Vagina (tissue), 2 donors: ENCODE measurements around the gene KDM2A. TPM values are rescaled to one million over a fixed set of nuclear protein-coding genes. Genes with fewer than 3 reads are reported as not detected.

Experiments used
- DNase-seq, 2 donors: peaks; one replicate each; pipeline ENCODE4 v3.0.0-alpha.2; 2017; ENCODE audit errors: extremely low spot score in 2 of 2
- H3K27ac ChIP-seq: fragments of 200-600 bp; sonication (generic); one replicate; pipeline ENCODE4 v1.5.1; 2019
- H3K27me3 ChIP-seq: fragments of 200-600 bp; sonication (generic); one replicate; pipeline ENCODE4 v1.5.1; 2019
- H3K36me3 ChIP-seq, 2 donors: fragments of 200-600 bp; sonication (generic); one replicate each; pipeline ENCODE4 v1.5.1; 2017 to 2019
- H3K4me1 ChIP-seq: fragments of 200-600 bp; sonication (generic); one replicate; pipeline ENCODE4 v1.5.1; 2019
- H3K4me3 ChIP-seq, 2 donors: fragments of 200-600 bp; sonication (generic); 1 replicate in 1 of 2; 2 replicates in 1 of 2; pipeline ENCODE4 v1.5.1; 2016 to 2019
- H3K9me3 ChIP-seq: fragments of 200-600 bp; sonication (generic); one replicate; pipeline ENCODE4 v1.5.1; 2019
- POLR2A ChIP-seq, 2 donors: fragments of 450-650 bp; IDR thresholded peaks; one replicate each; pipeline ENCODE4 v1.6.1; 2017; ENCODE audit warnings: antibody characterized with exemption in 2 of 2, mild to moderate bottlenecking in 2 of 2, moderate library complexity in 2 of 2
- POLR2AphosphoS5 ChIP-seq, 2 donors: sonication (generic); formaldehyde crosslinking; IDR thresholded peaks; one replicate each; pipeline ENCODE4 v1.9.0; 2017; ENCODE audit warnings: antibody characterized with exemption in 2 of 2, mild to moderate bottlenecking in 2 of 2, low read depth in 1 of 2; ENCODE audit not compliant: insufficient read depth in 1 of 2
- intact Hi-C: fragments of 100-400 bp; cut with DNase I; formaldehyde crosslinking; loops from one replicate; pipeline ENCODE4 v1.15.1; 2023
- total RNA-seq: library from RNA; depleted of rRNA; stranded (reverse); fragments of >200 nt; gene quantifications from one replicate; pipeline ENCODE4 v1.2.3, GENCODE V29; 2016
- TF ChIP-seq, protein P1 (sequence below), 3 experiments: fragments of 450-650 bp in 2 of 3; fragments of 200-600 bp in 1 of 3; sonication (generic) in 1 of 3; IDR thresholded peaks; one replicate each; pipeline ENCODE4 v1.5.1; 2017 to 2019; ENCODE audit warnings: antibody characterized with exemption in 3 of 3, mild to moderate bottlenecking in 2 of 3, moderate library complexity in 2 of 3

The KDM2A gene
- total RNA-seq, 1 donor from 2014 or later: 51.8 TPM

DNA sequence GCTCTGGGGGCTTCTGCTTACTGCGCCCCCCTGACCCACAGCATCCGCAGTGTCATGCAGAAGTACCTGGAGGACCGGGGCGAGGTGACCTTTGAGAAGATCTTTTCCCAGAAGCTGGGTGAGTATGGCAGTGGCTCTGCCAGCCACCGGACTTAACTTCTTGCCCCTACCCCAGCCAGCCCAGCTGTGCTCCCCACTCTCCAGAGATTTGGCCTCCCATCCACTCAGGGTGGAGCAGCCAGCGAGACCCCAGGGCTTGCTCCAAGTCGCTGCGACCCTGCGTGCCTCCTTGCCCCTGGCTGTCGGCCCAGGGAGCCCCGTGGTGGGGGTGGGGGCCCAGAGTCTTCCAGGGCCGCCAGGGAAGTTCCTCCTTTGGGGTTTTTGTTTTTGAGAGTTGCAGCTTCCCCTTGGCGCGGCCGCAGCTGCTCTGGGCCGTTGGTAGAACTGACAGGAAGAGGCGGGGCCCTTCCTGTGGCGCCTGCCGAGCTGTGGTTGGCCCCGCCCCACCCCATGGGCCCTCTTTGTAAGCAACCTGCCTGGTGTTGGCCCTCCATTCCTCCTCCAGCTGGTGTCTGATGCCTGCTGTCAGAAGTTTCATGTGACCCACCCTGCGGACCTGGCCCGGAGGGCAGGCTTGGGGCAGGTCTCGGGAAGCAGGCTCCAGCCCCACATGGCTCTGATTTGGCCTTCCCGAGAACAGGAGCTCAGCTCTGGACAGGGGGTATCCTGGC, 158.3 kb downstream of the KDM2A start:
- Histone ChIP-seq H3K27me3 (no peaks in the 10 kb centered on the region), H3K27ac (peak overlapping the region; percentile 92), H3K9me3 (no peaks in the 10 kb centered on the region), H3K36me3 (peaks cover 0 to 38% of the 10 kb centered on the region in 2 donors), H3K4me3 (peak overlapping the region; percentile 34 to 39), H3K4me1 (peaks cover 76% of the 10 kb centered on the region)
- intact Hi-C loops: no loop called here
- no peak for DNase-seq
- peak; percentile 75 to 79 for TF ChIP-seq POLR2AphosphoS5 (IDR thresholded peaks at IDR 0.05; ENCODE audit: insufficient read depth in 1 of 2, low read depth in 1 of 2)
- TF ChIP-seq POLR2A (IDR thresholded peaks at IDR 0.05): no peak
- TF ChIP-seq, protein P1, sequence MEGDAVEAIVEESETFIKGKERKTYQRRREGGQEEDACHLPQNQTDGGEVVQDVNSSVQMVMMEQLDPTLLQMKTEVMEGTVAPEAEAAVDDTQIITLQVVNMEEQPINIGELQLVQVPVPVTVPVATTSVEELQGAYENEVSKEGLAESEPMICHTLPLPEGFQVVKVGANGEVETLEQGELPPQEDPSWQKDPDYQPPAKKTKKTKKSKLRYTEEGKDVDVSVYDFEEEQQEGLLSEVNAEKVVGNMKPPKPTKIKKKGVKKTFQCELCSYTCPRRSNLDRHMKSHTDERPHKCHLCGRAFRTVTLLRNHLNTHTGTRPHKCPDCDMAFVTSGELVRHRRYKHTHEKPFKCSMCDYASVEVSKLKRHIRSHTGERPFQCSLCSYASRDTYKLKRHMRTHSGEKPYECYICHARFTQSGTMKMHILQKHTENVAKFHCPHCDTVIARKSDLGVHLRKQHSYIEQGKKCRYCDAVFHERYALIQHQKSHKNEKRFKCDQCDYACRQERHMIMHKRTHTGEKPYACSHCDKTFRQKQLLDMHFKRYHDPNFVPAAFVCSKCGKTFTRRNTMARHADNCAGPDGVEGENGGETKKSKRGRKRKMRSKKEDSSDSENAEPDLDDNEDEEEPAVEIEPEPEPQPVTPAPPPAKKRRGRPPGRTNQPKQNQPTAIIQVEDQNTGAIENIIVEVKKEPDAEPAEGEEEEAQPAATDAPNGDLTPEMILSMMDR (IDR thresholded peaks at IDR 0.05): no peak

DNA sequence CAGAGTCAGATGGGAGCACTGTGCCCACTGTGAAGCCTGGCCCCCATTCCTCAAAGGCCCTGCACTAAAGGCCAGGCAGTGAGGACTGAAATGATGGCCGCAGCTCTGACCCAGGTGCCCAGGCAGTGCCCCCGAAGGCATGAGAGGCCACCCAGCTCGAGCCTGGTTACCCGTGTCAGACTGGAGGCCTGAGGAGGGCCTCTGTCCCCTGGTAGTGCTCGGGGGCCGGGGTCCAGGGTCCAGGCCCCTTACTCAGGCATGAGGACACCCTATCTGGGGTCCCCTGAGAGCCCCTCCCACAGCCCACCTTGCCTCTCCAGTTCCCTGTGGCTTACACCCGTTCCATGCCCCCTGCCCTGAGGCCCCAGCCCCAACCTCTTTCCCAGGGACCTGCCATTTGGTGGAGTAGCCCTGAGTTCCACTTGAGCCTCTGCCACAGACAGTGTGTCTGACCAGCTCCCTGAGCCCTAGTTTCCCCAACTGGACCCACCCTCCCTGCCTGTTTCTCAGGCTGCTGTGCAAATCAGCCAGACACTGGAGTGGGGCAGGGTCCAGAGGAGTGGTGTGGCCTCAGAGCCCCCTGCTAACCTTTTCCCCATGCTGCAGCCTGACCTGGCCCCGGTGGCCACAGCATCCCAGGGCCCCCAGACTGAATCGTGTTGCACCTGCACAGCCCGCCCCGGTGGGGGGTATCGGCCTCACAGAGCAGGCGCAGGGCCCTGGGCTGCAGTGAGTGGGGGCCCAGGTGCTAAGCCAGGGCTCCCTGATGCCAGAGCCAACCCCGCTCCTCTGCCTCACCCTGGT, 159.3 kb downstream of the KDM2A start:
- Histone ChIP-seq H3K4me1 (peaks cover 66% of the 10 kb centered on the region), H3K36me3 (peaks cover 0 to 48% of the 10 kb centered on the region in 2 donors), H3K27me3 (no peaks in the 10 kb centered on the region), H3K4me3 (peak overlapping the region in 1 of 2 donors; percentile 34), H3K27ac (peak overlapping the region; percentile 92), H3K9me3 (no peaks in the 10 kb centered on the region)
- intact Hi-C loops: no loop called here
- TF ChIP-seq, protein P1 (IDR thresholded peaks at IDR 0.05): no peak
- TF ChIP-seq POLR2AphosphoS5 (IDR thresholded peaks at IDR 0.05; ENCODE audit: insufficient read depth in 1 of 2, low read depth in 1 of 2) (no peak), POLR2A (IDR thresholded peaks at IDR 0.05) (no peak)
- no peak for DNase-seq

DNA sequence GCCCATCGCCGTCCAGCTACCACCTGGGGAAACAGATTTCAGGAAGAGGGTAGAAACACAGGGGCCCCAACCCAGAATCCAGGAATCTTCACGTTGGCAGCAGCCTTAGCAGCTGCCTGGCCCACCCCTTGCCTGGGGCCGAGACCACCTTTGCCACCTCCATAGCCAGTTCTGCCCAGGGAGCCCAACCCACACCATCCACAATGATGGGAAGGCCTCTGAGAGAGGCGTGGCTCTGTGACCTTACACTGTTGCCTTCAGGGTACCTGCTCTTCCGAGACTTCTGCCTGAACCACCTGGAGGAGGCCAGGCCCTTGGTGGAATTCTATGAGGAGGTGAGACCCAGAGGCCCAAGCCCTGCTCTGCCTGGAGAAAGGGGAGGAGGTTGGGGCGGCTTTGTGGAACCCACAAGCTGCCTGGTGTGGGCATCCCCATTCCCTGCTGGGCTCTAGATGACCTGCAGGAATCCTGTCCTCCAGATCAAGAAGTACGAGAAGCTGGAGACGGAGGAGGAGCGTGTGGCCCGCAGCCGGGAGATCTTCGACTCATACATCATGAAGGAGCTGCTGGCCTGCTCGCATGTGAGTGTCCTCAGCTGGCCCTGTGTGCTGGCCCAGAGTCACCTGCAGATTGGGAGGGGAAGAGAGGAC, 160.0 kb downstream of the KDM2A start:
- Histone ChIP-seq H3K4me3 (no peak overlapping the region), H3K36me3 (peaks cover 0 to 55% of the 10 kb centered on the region in 2 donors), H3K4me1 (peaks cover 59% of the 10 kb centered on the region), H3K27ac (peak overlapping the region; percentile 92), H3K27me3 (no peaks in the 10 kb centered on the region), H3K9me3 (no peaks in the 10 kb centered on the region)
- no peak for TF ChIP-seq POLR2A (IDR thresholded peaks at IDR 0.05)
- TF ChIP-seq POLR2AphosphoS5 (IDR thresholded peaks at IDR 0.05; ENCODE audit: insufficient read depth in 1 of 2, low read depth in 1 of 2): no peak
- TF ChIP-seq, protein P1 (IDR thresholded peaks at IDR 0.05): no peak
- no peak for DNase-seq
- intact Hi-C loops: no loop called here

DNA sequence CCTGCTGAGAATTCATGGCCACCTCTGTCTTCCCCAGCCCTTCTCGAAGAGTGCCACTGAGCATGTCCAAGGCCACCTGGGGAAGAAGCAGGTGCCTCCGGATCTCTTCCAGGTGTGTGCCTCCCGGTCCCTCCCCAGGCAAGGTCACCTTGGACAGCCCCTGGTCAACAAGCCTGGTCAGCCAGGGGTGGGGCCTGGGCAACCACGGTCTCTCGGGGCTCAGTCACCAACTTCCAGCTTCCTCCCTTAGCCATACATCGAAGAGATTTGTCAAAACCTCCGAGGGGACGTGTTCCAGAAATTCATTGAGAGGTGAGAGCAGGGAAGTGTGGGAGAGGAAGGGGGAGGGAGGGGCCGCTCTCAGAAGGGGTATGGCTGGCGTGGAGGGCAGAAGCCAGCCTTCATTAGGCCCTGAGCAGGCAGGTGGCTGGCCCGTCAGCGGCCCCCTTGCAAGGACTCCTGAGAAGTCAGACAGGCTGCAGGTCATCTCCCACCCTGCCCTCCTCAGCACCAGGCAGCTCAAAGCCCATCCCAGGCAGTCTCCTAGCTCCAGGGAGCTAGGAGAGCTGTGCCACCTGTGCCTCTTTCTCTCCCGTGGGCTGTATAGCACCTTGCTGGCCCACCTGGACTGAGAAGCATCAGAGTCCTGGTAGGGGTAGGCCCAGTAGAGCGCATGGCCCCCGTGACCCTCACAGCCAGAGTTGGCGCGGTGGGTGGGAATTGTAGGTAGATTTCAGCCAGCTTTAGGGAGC, 160.7 kb downstream of the KDM2A start:
- Histone ChIP-seq H3K27ac (no peak overlapping the region), H3K36me3 (peaks cover under 1 to 62% of the 10 kb centered on the region in 2 donors), H3K9me3 (no peaks in the 10 kb centered on the region), H3K4me3 (no peak overlapping the region), H3K4me1 (peaks cover 52% of the 10 kb centered on the region), H3K27me3 (no peaks in the 10 kb centered on the region)
- intact Hi-C loops: no loop called here
- no peak for DNase-seq
- no peak for TF ChIP-seq POLR2A (IDR thresholded peaks at IDR 0.05)
- no peak for TF ChIP-seq POLR2AphosphoS5 (IDR thresholded peaks at IDR 0.05; ENCODE audit: insufficient read depth in 1 of 2, low read depth in 1 of 2)
- TF ChIP-seq, protein P1 (IDR thresholded peaks at IDR 0.05): no peak
